22Rv1 (cell line): ENCODE results near the gene CAVIN2.

ENCODE experiments used
- H3K27ac ChIP-seq: fragments of 450-650 bp; 2 replicates; pipeline ENCODE4 v1.5.1; 2017
- ZFX ChIP-seq: fragments of 450-650 bp; IDR thresholded peaks from 2 replicates; pipeline ENCODE4 v1.6.1; 2017; ENCODE audit warnings: antibody characterized with exemption, borderline replicate concordance
- TF ChIP-seq, protein P1 (sequence below): fragments of 450-650 bp; IDR thresholded peaks from 2 replicates; pipeline ENCODE4 v1.5.1; 2017; ENCODE audit warnings: mild to moderate bottlenecking

CAVIN2 gene

DNA sequence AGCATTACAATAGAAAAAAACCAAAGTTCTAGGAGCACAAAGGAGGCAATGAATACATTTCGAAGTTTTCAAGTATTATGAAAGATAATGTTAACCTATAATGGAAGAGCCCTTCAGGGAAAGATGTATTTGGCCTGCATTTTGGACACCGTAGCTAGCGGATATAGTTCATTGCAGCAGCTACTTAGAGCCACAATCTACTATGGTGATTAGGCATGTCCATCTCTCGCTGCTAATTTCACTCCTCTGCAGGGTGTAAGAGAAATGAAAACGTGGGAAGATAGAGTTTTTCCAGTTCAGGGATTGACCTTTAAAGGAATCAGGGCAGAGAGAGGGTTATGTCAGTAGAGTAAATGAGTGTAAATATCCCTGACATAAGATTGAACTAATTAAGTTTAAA is 8.5 kb upstream of the CAVIN2 start:
- TF ChIP-seq, protein P1, sequence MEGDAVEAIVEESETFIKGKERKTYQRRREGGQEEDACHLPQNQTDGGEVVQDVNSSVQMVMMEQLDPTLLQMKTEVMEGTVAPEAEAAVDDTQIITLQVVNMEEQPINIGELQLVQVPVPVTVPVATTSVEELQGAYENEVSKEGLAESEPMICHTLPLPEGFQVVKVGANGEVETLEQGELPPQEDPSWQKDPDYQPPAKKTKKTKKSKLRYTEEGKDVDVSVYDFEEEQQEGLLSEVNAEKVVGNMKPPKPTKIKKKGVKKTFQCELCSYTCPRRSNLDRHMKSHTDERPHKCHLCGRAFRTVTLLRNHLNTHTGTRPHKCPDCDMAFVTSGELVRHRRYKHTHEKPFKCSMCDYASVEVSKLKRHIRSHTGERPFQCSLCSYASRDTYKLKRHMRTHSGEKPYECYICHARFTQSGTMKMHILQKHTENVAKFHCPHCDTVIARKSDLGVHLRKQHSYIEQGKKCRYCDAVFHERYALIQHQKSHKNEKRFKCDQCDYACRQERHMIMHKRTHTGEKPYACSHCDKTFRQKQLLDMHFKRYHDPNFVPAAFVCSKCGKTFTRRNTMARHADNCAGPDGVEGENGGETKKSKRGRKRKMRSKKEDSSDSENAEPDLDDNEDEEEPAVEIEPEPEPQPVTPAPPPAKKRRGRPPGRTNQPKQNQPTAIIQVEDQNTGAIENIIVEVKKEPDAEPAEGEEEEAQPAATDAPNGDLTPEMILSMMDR, result no peak
- TF ChIP-seq ZFX, result no peak
- no peak overlapping the region for H3K27ac ChIP-seq

- H3K27ac ChIP-seq, result no peak overlapping the region
- no peak for TF ChIP-seq ZFX
- TF ChIP-seq, protein P1, result no peak
These were observed 7.8 kb upstream of the CAVIN2 start for GRCh38 chr2:191854382-191855372.

- TF ChIP-seq, protein P1, result no peak
- H3K27ac ChIP-seq, result no peak overlapping the region
These were observed 7.0 kb upstream of the CAVIN2 start for GRCh38 chr2:191853843-191854242.

DNA sequence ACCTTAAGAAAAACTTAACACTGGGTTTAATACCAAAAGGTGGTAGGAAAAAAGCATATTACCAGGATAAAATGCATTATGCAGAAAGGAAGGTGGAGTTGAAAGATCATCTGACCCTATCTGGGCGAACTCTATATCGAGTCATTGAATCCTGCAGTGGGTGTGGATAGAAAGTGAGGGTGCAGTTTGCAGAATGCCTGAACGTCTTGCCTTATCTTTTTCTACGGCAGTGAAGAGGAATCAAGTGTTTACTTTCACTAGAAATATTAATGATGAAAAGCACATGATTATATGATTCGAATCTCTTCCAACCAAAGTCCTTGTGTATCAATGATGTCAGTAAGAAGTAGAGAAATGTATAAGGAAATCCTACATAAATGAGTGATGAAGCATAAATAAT is 4.3 kb upstream of the CAVIN2 start:
- no peak overlapping the region for H3K27ac ChIP-seq
- TF ChIP-seq, protein P1, result no peak
- TF ChIP-seq ZFX, result no peak

- TF ChIP-seq ZFX, result no peak
- TF ChIP-seq, protein P1, result no peak
- no peak overlapping the region for H3K27ac ChIP-seq
These were observed 2.2 kb upstream of the CAVIN2 start for GRCh38 chr2:191848771-191849767.

DNA sequence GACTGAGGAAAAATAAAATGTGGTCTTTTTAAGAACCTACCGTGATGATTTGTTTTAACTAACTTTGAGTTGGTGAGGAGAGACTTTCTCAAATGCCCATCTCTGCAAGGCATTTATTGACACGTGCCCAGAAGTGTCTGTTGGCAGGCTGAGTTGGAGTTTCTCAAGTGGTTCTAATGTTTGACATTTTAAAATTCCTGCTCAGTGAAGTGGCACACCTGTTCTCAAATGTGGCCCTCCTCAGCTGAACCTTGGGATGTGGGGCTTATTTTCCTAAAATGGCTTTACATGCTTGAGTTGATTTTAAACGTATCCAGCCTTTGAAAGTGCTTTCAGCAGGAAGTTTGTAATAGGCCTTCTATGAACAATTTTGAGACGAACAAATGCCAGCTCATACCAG is 876 bp upstream of the CAVIN2 start:
- TF ChIP-seq ZFX, result no peak
- TF ChIP-seq, protein P1, result no peak
- no peak overlapping the region for H3K27ac ChIP-seq
